ENCODE measurements around the gene SERP1.

DNA sequence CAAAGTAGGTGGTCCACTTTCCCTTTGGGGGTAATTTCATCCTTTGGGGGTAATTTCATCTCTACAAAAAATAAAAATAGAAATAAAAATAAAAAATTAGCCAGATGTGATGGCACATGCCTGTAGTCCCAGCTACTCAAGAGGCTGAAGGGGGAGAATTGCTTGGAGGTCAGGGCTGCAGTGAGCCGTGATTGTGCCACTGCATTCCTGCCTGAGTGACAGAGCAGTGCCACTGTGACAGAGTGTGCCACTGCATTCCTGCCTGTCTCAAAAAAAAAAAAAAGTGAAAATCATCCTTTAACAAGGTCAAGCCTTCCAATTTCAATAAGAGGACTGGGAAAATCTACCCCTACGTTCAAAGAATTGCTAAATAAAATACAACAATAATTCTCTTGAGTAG lies 22.8 kb downstream of the SERP1 start:
- TF ChIP-seq RFX5 (IDR thresholded peaks at IDR 0.05; ENCODE audit: low read length) (no peak), NRF1 (IDR thresholded peaks at IDR 0.05; ENCODE audit: low read depth, low read length) (no peak), EP300 (IDR thresholded peaks at IDR 0.05; ENCODE audit: borderline replicate concordance in 1 of 2, low read depth in 1 of 2, low read length in 1 of 2) (no peak), POLR2AphosphoS5 (IDR thresholded peaks at IDR 0.05; ENCODE audit: low read depth, low read length) (no peak), CHD2 (IDR thresholded peaks at IDR 0.05; ENCODE audit: low read length, partially characterized antibody) (no peak), FOXM1 (IDR thresholded peaks at IDR 0.05; ENCODE audit: low read depth) (no peak), JUND (IDR thresholded peaks at IDR 0.05) (no peak)
- TF ChIP-seq, protein P1, sequence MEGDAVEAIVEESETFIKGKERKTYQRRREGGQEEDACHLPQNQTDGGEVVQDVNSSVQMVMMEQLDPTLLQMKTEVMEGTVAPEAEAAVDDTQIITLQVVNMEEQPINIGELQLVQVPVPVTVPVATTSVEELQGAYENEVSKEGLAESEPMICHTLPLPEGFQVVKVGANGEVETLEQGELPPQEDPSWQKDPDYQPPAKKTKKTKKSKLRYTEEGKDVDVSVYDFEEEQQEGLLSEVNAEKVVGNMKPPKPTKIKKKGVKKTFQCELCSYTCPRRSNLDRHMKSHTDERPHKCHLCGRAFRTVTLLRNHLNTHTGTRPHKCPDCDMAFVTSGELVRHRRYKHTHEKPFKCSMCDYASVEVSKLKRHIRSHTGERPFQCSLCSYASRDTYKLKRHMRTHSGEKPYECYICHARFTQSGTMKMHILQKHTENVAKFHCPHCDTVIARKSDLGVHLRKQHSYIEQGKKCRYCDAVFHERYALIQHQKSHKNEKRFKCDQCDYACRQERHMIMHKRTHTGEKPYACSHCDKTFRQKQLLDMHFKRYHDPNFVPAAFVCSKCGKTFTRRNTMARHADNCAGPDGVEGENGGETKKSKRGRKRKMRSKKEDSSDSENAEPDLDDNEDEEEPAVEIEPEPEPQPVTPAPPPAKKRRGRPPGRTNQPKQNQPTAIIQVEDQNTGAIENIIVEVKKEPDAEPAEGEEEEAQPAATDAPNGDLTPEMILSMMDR (IDR thresholded peaks at IDR 0.05): no peak
